22Rv1 (cell line): ENCODE measurements around the gene PLCB1.

Experiments used
- ZFX ChIP-seq: fragments of 450-650 bp; IDR thresholded peaks from 2 replicates; pipeline ENCODE4 v1.6.1; 2017; ENCODE audit warnings: antibody characterized with exemption, borderline replicate concordance
- TF ChIP-seq, protein P1 (sequence below): fragments of 450-650 bp; IDR thresholded peaks from 2 replicates; pipeline ENCODE4 v1.5.1; 2017; ENCODE audit warnings: mild to moderate bottlenecking

DNA sequence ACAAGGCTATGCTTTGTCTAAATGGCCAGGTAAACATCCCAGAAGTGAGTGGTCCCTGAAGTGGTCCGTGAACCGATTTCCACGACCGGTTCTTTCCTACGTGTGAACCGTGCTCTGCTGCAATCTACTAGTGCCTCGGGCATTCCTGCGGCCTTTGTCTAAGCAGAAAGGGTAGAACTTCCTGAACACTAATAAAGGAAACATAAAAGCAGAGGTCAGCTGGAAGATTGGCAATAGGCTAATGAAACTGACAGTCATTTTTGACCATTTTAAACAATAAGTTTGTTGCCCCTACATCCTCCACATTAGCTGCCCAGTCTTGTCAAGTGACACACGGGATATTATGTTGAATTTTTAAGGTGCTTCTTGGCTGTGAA lies 410.0 kb downstream of the PLCB1 start:
- TF ChIP-seq, protein P1, sequence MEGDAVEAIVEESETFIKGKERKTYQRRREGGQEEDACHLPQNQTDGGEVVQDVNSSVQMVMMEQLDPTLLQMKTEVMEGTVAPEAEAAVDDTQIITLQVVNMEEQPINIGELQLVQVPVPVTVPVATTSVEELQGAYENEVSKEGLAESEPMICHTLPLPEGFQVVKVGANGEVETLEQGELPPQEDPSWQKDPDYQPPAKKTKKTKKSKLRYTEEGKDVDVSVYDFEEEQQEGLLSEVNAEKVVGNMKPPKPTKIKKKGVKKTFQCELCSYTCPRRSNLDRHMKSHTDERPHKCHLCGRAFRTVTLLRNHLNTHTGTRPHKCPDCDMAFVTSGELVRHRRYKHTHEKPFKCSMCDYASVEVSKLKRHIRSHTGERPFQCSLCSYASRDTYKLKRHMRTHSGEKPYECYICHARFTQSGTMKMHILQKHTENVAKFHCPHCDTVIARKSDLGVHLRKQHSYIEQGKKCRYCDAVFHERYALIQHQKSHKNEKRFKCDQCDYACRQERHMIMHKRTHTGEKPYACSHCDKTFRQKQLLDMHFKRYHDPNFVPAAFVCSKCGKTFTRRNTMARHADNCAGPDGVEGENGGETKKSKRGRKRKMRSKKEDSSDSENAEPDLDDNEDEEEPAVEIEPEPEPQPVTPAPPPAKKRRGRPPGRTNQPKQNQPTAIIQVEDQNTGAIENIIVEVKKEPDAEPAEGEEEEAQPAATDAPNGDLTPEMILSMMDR: no peak
- no peak for TF ChIP-seq ZFX
